H9 (cell line): Measurements from ENCODE around the gene GP1BA. TPM values are rescaled to one million over a fixed set of nuclear protein-coding genes. Genes with fewer than 3 reads are reported as not detected.

Source experiments
- DNase-seq: peaks from one replicate; pipeline ENCODE4 v3.0.0-alpha.2; 2017
- H2AFZ ChIP-seq: one replicate; pipeline ENCODE4 v1.6.1; 2013; ENCODE audit warnings: mild to moderate bottlenecking, low read length, control low read depth, moderate library complexity
- H2AK5ac ChIP-seq: 2 replicates; pipeline ENCODE4 v1.6.1; 2013; ENCODE audit warnings: low read length, control low read depth, mixed read lengths; ENCODE audit not compliant: insufficient read length
- H2BK120ac ChIP-seq: one replicate; pipeline ENCODE4 v1.6.1; 2013; ENCODE audit warnings: low read depth, mild to moderate bottlenecking, low read length, control low read depth, inconsistent platforms; ENCODE audit not compliant: poor library complexity, severe bottlenecking
- H2BK12ac ChIP-seq: 2 replicates; pipeline ENCODE4 v1.6.1; 2013; ENCODE audit warnings: low read length, control low read depth, mixed read lengths, low read depth; ENCODE audit not compliant: insufficient read length
- H2BK15ac ChIP-seq: 2 replicates; pipeline ENCODE4 v1.6.1; 2013; ENCODE audit warnings: low read depth, low read length, control low read depth
- H2BK20ac ChIP-seq: one replicate; pipeline ENCODE4 v1.6.1; 2013; ENCODE audit warnings: low read depth, mild to moderate bottlenecking, low read length, control low read depth, inconsistent platforms; ENCODE audit not compliant: poor library complexity, severe bottlenecking
- H2BK5ac ChIP-seq: 2 replicates; pipeline ENCODE4 v1.6.1; 2013; ENCODE audit warnings: low read length, control low read depth, mixed read lengths; ENCODE audit not compliant: insufficient read length
- H3K14ac ChIP-seq: 2 replicates; pipeline ENCODE4 v1.6.1; 2013; ENCODE audit warnings: low read length, control low read depth; ENCODE audit not compliant: insufficient read depth
- H3K18ac ChIP-seq: 2 replicates; pipeline ENCODE4 v1.6.1; 2013; ENCODE audit warnings: low read depth, mild to moderate bottlenecking, mixed read lengths, low read length, control low read depth; ENCODE audit not compliant: insufficient read length
- H3K23ac ChIP-seq: 2 replicates; pipeline ENCODE4 v1.6.1; 2013; ENCODE audit warnings: low read length, control low read depth, mixed read lengths, low read depth; ENCODE audit not compliant: insufficient read length
- H3K23me2 ChIP-seq: 2 replicates; pipeline ENCODE4 v1.6.1; 2013; ENCODE audit warnings: low read depth, mild to moderate bottlenecking, mixed read lengths, low read length, control low read depth; ENCODE audit not compliant: insufficient read length, poor library complexity, severe bottlenecking
- H3K27ac ChIP-seq: 2 replicates; pipeline ENCODE4 v1.5.1; 2013; ENCODE audit warnings: low read length, control low read depth, mixed read lengths, low read depth; ENCODE audit not compliant: insufficient read length
- H3K27me3 ChIP-seq: 2 replicates; pipeline ENCODE4 v1.6.1; 2013; ENCODE audit warnings: low read length, control low read depth, inconsistent platforms; ENCODE audit not compliant: insufficient read depth
- H3K4ac ChIP-seq: 2 replicates; pipeline ENCODE4 v1.6.1; 2013; ENCODE audit warnings: low read depth, mild to moderate bottlenecking, control low read depth, inconsistent platforms, low read length, moderate library complexity
- H3K4me1 ChIP-seq: 2 replicates; pipeline ENCODE4 v1.6.1; 2013; ENCODE audit warnings: low read length, control low read depth, inconsistent platforms; ENCODE audit not compliant: insufficient read depth
- H3K4me2 ChIP-seq: 2 replicates; pipeline ENCODE4 v1.6.1; 2013; ENCODE audit warnings: low read length, control low read depth, mixed read lengths; ENCODE audit not compliant: insufficient read length, insufficient read depth
- H3K56ac ChIP-seq: 2 replicates; pipeline ENCODE4 v1.6.1; 2013; ENCODE audit warnings: low read depth, mild to moderate bottlenecking, mixed read lengths, low read length, control low read depth; ENCODE audit not compliant: insufficient read length
- H3K79me1 ChIP-seq: 2 replicates; pipeline ENCODE4 v1.6.1; 2013; ENCODE audit warnings: low read depth, mild to moderate bottlenecking, moderate library complexity, low read length, control low read depth, inconsistent platforms; ENCODE audit not compliant: insufficient read depth, poor library complexity, severe bottlenecking
- H3K79me2 ChIP-seq: 2 replicates; pipeline ENCODE4 v1.6.1; 2013; ENCODE audit warnings: low read length, control low read depth, inconsistent platforms; ENCODE audit not compliant: insufficient read depth
- H3K9ac ChIP-seq: 2 replicates; pipeline ENCODE4 v1.6.1; 2013; ENCODE audit warnings: low read length, control low read depth, mixed read lengths; ENCODE audit not compliant: insufficient read length; ENCODE audit errors: extremely low read depth
- H3K9me3 ChIP-seq: one replicate; pipeline ENCODE4 v1.6.1; 2013; ENCODE audit warnings: low read depth, low read length, inconsistent platforms; ENCODE audit not compliant: control insufficient read depth
- H3T11ph ChIP-seq: one replicate; pipeline ENCODE4 v1.6.1; 2013; ENCODE audit warnings: mild to moderate bottlenecking, low read length, control low read depth, inconsistent platforms
- H4K20me1 ChIP-seq: one replicate; pipeline ENCODE4 v1.6.1; 2013; ENCODE audit not compliant: control insufficient read depth, insufficient read length, insufficient read depth
- H4K5ac ChIP-seq: 2 replicates; pipeline ENCODE4 v1.6.1; 2013; ENCODE audit warnings: low read depth, mild to moderate bottlenecking, mixed read lengths, low read length, control low read depth; ENCODE audit not compliant: insufficient read length
- H4K8ac ChIP-seq: replicated peaks from 2 replicates; pipeline ENCODE4 v1.6.1; 2013; ENCODE audit warnings: low read length, control low read depth, mixed read lengths, low read depth; ENCODE audit not compliant: insufficient read length
- H4K91ac ChIP-seq: 2 replicates; pipeline ENCODE4 v1.6.1; 2013; ENCODE audit warnings: low read depth, mild to moderate bottlenecking, moderate library complexity, mixed read lengths, low read length, control low read depth; ENCODE audit not compliant: insufficient read length
- H3K27ac Mint-ChIP-seq, 3 experiments: 2 replicates in 2 of 3; 3 replicates in 1 of 3; pipeline ENCODE4 v1.8.0; 2020 to 2021; ENCODE audit warnings: mixed read lengths in 3 of 3, mild to moderate bottlenecking in 1 of 3, moderate library complexity in 1 of 3
- H3K27me3 Mint-ChIP-seq: 2 replicates; pipeline ENCODE4 v1.8.0; 2021; ENCODE audit warnings: low read depth, mild to moderate bottlenecking, moderate library complexity, mixed read lengths
- H3K36me3 Mint-ChIP-seq, 3 experiments: 2 replicates in 2 of 3; 3 replicates in 1 of 3; pipeline ENCODE4 v1.8.0; 2020 to 2021; ENCODE audit warnings: low read depth in 3 of 3, mixed read lengths in 3 of 3; ENCODE audit not compliant: insufficient read depth in 1 of 3
- H3K4me1 Mint-ChIP-seq, 2 experiments: 2 replicates each; pipeline ENCODE4 v1.8.0; 2020; ENCODE audit warnings: mixed read lengths in 2 of 2
- H3K4me3 Mint-ChIP-seq, 2 experiments: 2 replicates in 1 of 2; 3 replicates in 1 of 2; pipeline ENCODE4 v1.8.0; 2020 to 2021; ENCODE audit warnings: mild to moderate bottlenecking in 2 of 2, mixed read lengths in 2 of 2, moderate library complexity in 1 of 2
- H3K9me3 Mint-ChIP-seq, 2 experiments: 2 replicates in 1 of 2; 3 replicates in 1 of 2; pipeline ENCODE4 v1.8.0; 2020; ENCODE audit warnings: mild to moderate bottlenecking in 2 of 2, mixed read lengths in 2 of 2, moderate library complexity in 1 of 2
- WGBS: extraction: QIAGEN DNeasy Blood & Tissue Kit; methylation state at CpG from one replicate; pipeline ENCODE4 v1.1.7; 2013; ENCODE audit warnings: missing lambda C conversion rate, low lambda C conversion rate, mixed read lengths; ENCODE audit not compliant: insufficient read length; ENCODE audit errors: extremely low coverage; 5-methylcytosine and 5-hydroxymethylcytosine counted together
- total RNA-seq: library from RNA; stranded (reverse); gene quantifications from 2 replicates; pipeline ENCODE4 v1.2.1, GENCODE V29; 2021
- TF ChIP-seq, protein P1 (sequence below): fragments of 200-600 bp; sonication (generic); conservative IDR thresholded peaks from 3 replicates; pipeline ENCODE4 v1.8.0; 2021; ENCODE audit warnings: antibody characterized with exemption, mild to moderate bottlenecking

GP1BA gene
- total RNA-seq, 1 experiment from 2014 or later: not detected

GRCh38 chr17:4967539-4968485, 35.7 kb downstream of the GP1BA start, which contains the start of gene SPAG7:
SPAG7 (minus strand) TSS chr17:4967817; CDS start chr17:4967804, 13 bp downstream.
- Histone ChIP-seq H2AFZ (no peak within 1 kb of the TSS), H3K56ac (no peak within 1 kb of the TSS), H3K79me1 (peaks cover 2% of the 10 kb centered on the region), H3K23ac (no peak within 1 kb of the TSS), H2BK12ac (no peak within 1 kb of the TSS), H3K9ac (peak within 1 kb of the TSS; percentile 93), H2BK120ac (no peak within 1 kb of the TSS), H4K20me1 (no peaks in the 10 kb centered on the region), H3K4me1 (peaks cover 7% of the 10 kb centered on the region; the same call in 1 of the 2 replicates), H2BK15ac (no peak within 1 kb of the TSS), H3K27ac (peak within 1 kb of the TSS; percentile 71), H3K23me2 (peaks cover 23% of the 10 kb centered on the region), H4K91ac (no peak within 1 kb of the TSS), H3K27me3 (no peaks in the 10 kb centered on the region), H4K5ac (peak within 1 kb of the TSS; percentile 40), H3K4ac (no peak within 1 kb of the TSS; the same call in 1 of the 2 replicates), H3T11ph (no peak within 1 kb of the TSS), H4K8ac (no peak within 1 kb of the TSS), H2AK5ac (no peak within 1 kb of the TSS), H3K4me2 (peak within 1 kb of the TSS; percentile 90), H3K18ac (peak within 1 kb of the TSS; percentile 97), H2BK5ac (no peak within 1 kb of the TSS), H2BK20ac (no peak within 1 kb of the TSS), H3K9me3 (no peaks in the 10 kb centered on the region), H3K14ac (peak within 1 kb of the TSS; percentile 97), H3K79me2 (peaks cover 2% of the 10 kb centered on the region; the same call in 1 of the 2 replicates)
- TF ChIP-seq, protein P1, sequence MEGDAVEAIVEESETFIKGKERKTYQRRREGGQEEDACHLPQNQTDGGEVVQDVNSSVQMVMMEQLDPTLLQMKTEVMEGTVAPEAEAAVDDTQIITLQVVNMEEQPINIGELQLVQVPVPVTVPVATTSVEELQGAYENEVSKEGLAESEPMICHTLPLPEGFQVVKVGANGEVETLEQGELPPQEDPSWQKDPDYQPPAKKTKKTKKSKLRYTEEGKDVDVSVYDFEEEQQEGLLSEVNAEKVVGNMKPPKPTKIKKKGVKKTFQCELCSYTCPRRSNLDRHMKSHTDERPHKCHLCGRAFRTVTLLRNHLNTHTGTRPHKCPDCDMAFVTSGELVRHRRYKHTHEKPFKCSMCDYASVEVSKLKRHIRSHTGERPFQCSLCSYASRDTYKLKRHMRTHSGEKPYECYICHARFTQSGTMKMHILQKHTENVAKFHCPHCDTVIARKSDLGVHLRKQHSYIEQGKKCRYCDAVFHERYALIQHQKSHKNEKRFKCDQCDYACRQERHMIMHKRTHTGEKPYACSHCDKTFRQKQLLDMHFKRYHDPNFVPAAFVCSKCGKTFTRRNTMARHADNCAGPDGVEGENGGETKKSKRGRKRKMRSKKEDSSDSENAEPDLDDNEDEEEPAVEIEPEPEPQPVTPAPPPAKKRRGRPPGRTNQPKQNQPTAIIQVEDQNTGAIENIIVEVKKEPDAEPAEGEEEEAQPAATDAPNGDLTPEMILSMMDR: no peak
- Mint-ChIP-seq H3K27ac (peak within 1 kb of the TSS in 2 of 3 experiments; percentile 23 to 85; a peak in 5 of 7 replicates), H3K27me3 (peaks cover 3% of the 10 kb centered on the region; the same call in 1 of the 2 replicates), H3K36me3 (peaks cover 33 to 45% (median 42%) of the 10 kb centered on the region in 3 experiments), H3K4me1 (peaks cover 28 to 31% of the 10 kb centered on the region in 2 experiments), H3K4me3 (no peak within 1 kb of the TSS), H3K9me3 (peaks cover 5 to 24% of the 10 kb centered on the region in 2 experiments; a peak in 4 of 5 replicates)
- WGBS: no CpG with 5 or more reads among the region's 66 CpGs
- peak; percentile 98 for DNase-seq
